ENCODE data around the gene FLT3.
"Not testable (repeated sequence)": the region's sequence is repeated elsewhere in the genome, so short reads cannot be mapped to it uniquely, and the experiment has no call there.

The FLT3 gene

DNA sequence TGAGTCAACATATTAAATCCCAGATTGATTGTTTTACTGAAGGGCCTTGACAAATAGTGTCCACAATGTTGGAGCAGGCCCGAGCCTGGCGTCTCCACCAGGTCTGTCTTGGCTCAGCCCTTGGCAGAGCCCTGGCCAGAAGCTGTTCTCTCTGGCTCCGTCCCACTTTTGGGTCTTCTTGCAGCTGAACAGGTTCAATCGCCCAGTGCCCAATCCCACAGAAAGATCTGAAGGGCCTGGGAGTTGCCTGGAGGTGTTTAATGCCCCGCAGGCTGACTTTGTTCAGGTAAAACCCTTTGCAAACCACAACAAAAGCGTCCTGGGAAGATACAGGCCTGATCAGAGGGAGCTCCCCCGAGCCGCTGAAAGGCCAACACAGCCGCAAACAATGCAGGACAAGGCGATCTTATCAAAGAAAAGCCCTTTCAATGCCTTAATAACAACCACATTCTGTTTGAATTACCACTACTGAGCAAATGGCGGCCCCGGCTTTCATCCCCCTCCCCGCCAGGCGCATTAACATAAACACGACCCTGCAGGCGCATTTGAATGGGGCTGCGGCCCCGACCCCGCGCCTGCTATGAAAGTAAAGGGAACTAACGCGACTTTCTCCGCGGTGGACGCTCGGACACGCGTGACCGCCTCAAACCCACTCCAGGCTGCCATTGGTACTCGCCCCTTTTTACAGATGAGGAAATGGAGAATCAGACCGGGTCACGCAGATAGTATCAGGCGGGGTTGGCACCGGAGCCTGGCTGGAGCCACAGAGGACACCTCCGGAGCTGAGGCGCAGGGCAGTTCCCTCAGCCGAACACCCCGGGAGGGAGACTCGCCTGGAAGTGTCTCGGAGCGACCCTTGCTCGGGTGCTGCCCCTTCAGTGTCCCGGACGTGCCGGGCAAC, 134.4 kb downstream of the FLT3 start:
- Histone ChIP-seq H3K27me3 (peaks cover 0 to 91% of the 10 kb centered on the region in 2 donors), H3K27ac (no peak overlapping the region), H3K36me3 (no peaks in the 10 kb centered on the region), H3K4me3 (no peak overlapping the region), H3K4me1 (peaks cover 0 to 51% (median 27%) of the 10 kb centered on the region in 4 donors), H3K9me3 (no peaks in the 10 kb centered on the region)
- no peak for DNase-seq
- TF ChIP-seq, protein P1, sequence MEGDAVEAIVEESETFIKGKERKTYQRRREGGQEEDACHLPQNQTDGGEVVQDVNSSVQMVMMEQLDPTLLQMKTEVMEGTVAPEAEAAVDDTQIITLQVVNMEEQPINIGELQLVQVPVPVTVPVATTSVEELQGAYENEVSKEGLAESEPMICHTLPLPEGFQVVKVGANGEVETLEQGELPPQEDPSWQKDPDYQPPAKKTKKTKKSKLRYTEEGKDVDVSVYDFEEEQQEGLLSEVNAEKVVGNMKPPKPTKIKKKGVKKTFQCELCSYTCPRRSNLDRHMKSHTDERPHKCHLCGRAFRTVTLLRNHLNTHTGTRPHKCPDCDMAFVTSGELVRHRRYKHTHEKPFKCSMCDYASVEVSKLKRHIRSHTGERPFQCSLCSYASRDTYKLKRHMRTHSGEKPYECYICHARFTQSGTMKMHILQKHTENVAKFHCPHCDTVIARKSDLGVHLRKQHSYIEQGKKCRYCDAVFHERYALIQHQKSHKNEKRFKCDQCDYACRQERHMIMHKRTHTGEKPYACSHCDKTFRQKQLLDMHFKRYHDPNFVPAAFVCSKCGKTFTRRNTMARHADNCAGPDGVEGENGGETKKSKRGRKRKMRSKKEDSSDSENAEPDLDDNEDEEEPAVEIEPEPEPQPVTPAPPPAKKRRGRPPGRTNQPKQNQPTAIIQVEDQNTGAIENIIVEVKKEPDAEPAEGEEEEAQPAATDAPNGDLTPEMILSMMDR (IDR thresholded peaks at IDR 0.05): no peak
- intact Hi-C loops (cut with DNase I; ENCODE audit: low total_unique reads): loop anchor here (5.0 kb wide), 1 partner anchor 134 kb away; no protein-coding TSS in a partner anchor

- intact Hi-C loops (cut with DNase I; ENCODE audit: low total_unique reads): loop anchor here (5.0 kb wide), 1 partner anchor 133 kb away; no protein-coding TSS in a partner anchor
Measured at GRCh38 chr13:27965343-27965739, 135.0 kb downstream of the FLT3 start.

GRCh38 chr13:27964741-27965323, 135.5 kb downstream of the FLT3 start:
- TF ChIP-seq, protein P1 (IDR thresholded peaks at IDR 0.05): no peak
- no peak overlapping the region for H3K4me3 ChIP-seq
- no peak overlapping the region for H3K27ac ChIP-seq
- peaks cover 0 to 91% of the 10 kb centered on the region in 2 donors for H3K27me3 ChIP-seq
- DNase-seq: no peak
- intact Hi-C loops (cut with DNase I; ENCODE audit: low total_unique reads): loop anchor here (5.0 kb wide), 1 partner anchor 133 kb away; no protein-coding TSS in a partner anchor
- H3K9me3 ChIP-seq: no peaks in the 10 kb centered on the region
- peaks cover 0 to 52% (median 37%) of the 10 kb centered on the region in 4 donors for H3K4me1 ChIP-seq
- H3K36me3 ChIP-seq: no peaks in the 10 kb centered on the region

More at GRCh38 chr13:27965343-27965739, 135.0 kb downstream of the FLT3 start:
- H3K27ac ChIP-seq: no peak overlapping the region
- peaks cover 0 to 52% (median 34%) of the 10 kb centered on the region in 4 donors for H3K4me1 ChIP-seq
- peaks cover 0 to 91% of the 10 kb centered on the region in 2 donors for H3K27me3 ChIP-seq
- H3K9me3 ChIP-seq: no peaks in the 10 kb centered on the region
- DNase-seq: no peak
- TF ChIP-seq, protein P1 (IDR thresholded peaks at IDR 0.05): no peak
- H3K4me3 ChIP-seq: no peak overlapping the region
- H3K36me3 ChIP-seq: no peaks in the 10 kb centered on the region

GRCh38 chr13:27964206-27964605, 136.2 kb downstream of the FLT3 start:
- DNase-seq; H3K4me3 ChIP-seq; intact Hi-C loops (cut with DNase I; ENCODE audit: low total_unique reads); H3K36me3 ChIP-seq; H3K9me3 ChIP-seq; H3K27ac ChIP-seq: not testable (repeated sequence)
- H3K27me3 ChIP-seq: peaks cover 4 to 91% of the 10 kb centered on the region in 2 donors
- H3K4me1 ChIP-seq: peaks cover 0 to 49% (median 38%) of the 10 kb centered on the region in 4 donors

- intact Hi-C loops (cut with DNase I; ENCODE audit: low total_unique reads): no loop called here
- Histone ChIP-seq H3K27me3 (peaks cover 4 to 91% of the 10 kb centered on the region in 2 donors), H3K4me1 (peaks cover 0 to 42% (median 31%) of the 10 kb centered on the region in 4 donors), H3K36me3 (no peaks in the 10 kb centered on the region), H3K27ac (no peak overlapping the region), H3K9me3 (no peaks in the 10 kb centered on the region), H3K4me3 (no peak overlapping the region)
- TF ChIP-seq, protein P1 (IDR thresholded peaks at IDR 0.05): no peak
- DNase-seq: no peak
Measured at GRCh38 chr13:27963491-27963890, 136.9 kb downstream of the FLT3 start.

DNA sequence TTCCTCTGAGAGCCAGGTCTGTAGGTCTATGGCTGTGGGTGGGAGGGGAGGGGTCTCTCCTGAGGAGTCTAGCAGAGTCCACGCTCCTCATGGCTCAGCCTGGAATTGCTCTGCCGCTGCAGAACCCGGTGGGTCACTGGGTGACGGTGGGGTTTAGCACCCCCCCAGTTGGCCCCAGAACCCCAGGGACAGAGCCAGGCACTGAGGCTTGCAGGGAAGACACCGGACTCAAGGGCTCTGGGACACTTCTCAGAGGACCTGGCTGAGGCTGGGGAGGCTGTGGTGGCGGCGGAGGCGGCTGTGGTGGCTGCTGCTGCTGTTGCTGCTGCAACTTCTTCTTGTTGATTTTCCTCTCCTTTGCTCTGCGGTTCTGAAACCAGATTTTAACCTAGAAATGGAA, 137.4 kb downstream of the FLT3 start:
- DNase-seq: no peak
- Histone ChIP-seq H3K4me3 (no peak overlapping the region), H3K4me1 (peaks cover 0 to 37% (median 26%) of the 10 kb centered on the region in 4 donors), H3K27ac (no peak overlapping the region), H3K36me3 (no peaks in the 10 kb centered on the region), H3K27me3 (peaks cover 4 to 91% of the 10 kb centered on the region in 2 donors), H3K9me3 (no peaks in the 10 kb centered on the region)
- TF ChIP-seq, protein P1 (IDR thresholded peaks at IDR 0.05): no peak
- intact Hi-C loops (cut with DNase I; ENCODE audit: low total_unique reads): no loop called here
